ENCODE results near the gene KIAA1549. TPM values are rescaled to one million over a fixed set of nuclear protein-coding genes. Genes with fewer than 3 reads are reported as not detected.

The KIAA1549 gene
- total RNA-seq, 1 experiment from 2014 or later: 14.1 TPM

GRCh38 chr7:139022286-139022685, 41.1 kb upstream of the KIAA1549 start:
- POLR2A ChIA-PET: no interaction called here
- H3K27me3 ChIP-seq (ENCODE audit: control insufficient read depth, insufficient read depth, low read length): no peaks in the 10 kb centered on the region
- CTCF ChIA-PET: no interaction called here
- no peaks in the 10 kb centered on the region for H3K9me3 ChIP-seq (ENCODE audit: control insufficient read depth, insufficient read depth, low read depth, low read length)
- no peak for ATAC-seq
- TF ChIP-seq TCF7L2 (IDR thresholded peaks at IDR 0.05; ENCODE audit: low read depth, low read length): no peak
- TF ChIP-seq SIN3A (IDR thresholded peaks at IDR 0.05; ENCODE audit: borderline replicate concordance, insufficient read depth, low read depth, low read length): no peak
- TF ChIP-seq, protein P1, sequence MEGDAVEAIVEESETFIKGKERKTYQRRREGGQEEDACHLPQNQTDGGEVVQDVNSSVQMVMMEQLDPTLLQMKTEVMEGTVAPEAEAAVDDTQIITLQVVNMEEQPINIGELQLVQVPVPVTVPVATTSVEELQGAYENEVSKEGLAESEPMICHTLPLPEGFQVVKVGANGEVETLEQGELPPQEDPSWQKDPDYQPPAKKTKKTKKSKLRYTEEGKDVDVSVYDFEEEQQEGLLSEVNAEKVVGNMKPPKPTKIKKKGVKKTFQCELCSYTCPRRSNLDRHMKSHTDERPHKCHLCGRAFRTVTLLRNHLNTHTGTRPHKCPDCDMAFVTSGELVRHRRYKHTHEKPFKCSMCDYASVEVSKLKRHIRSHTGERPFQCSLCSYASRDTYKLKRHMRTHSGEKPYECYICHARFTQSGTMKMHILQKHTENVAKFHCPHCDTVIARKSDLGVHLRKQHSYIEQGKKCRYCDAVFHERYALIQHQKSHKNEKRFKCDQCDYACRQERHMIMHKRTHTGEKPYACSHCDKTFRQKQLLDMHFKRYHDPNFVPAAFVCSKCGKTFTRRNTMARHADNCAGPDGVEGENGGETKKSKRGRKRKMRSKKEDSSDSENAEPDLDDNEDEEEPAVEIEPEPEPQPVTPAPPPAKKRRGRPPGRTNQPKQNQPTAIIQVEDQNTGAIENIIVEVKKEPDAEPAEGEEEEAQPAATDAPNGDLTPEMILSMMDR (IDR thresholded peaks at IDR 0.05): no peak
- TF ChIP-seq, protein P2, sequence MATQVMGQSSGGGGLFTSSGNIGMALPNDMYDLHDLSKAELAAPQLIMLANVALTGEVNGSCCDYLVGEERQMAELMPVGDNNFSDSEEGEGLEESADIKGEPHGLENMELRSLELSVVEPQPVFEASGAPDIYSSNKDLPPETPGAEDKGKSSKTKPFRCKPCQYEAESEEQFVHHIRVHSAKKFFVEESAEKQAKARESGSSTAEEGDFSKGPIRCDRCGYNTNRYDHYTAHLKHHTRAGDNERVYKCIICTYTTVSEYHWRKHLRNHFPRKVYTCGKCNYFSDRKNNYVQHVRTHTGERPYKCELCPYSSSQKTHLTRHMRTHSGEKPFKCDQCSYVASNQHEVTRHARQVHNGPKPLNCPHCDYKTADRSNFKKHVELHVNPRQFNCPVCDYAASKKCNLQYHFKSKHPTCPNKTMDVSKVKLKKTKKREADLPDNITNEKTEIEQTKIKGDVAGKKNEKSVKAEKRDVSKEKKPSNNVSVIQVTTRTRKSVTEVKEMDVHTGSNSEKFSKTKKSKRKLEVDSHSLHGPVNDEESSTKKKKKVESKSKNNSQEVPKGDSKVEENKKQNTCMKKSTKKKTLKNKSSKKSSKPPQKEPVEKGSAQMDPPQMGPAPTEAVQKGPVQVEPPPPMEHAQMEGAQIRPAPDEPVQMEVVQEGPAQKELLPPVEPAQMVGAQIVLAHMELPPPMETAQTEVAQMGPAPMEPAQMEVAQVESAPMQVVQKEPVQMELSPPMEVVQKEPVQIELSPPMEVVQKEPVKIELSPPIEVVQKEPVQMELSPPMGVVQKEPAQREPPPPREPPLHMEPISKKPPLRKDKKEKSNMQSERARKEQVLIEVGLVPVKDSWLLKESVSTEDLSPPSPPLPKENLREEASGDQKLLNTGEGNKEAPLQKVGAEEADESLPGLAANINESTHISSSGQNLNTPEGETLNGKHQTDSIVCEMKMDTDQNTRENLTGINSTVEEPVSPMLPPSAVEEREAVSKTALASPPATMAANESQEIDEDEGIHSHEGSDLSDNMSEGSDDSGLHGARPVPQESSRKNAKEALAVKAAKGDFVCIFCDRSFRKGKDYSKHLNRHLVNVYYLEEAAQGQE (IDR thresholded peaks at IDR 0.05; ENCODE audit: insufficient read depth in 1 of 2, low read depth in 2 of 2, low read length in 1 of 2): no peak
- no peak for TF ChIP-seq POLR2AphosphoS5 (IDR thresholded peaks at IDR 0.05; ENCODE audit: low read depth, low read length)
- H3K27ac ChIP-seq (ENCODE audit: low read length): no peak overlapping the region
- BruUV-seq (replicated peaks): no TSS peak
- no peak overlapping the region for H3K4me3 ChIP-seq (ENCODE audit: low read depth in 2 of 2, low read length in 2 of 2)
- intact Hi-C loops (cut with micrococcal nuclease; ENCODE audit: unreplicated experiment): no loop called here
- H3K36me3 ChIP-seq (ENCODE audit: control insufficient read depth, insufficient read depth, low read length): peaks cover 23% of the 10 kb centered on the region
- no peaks in the 10 kb centered on the region for H3K4me1 ChIP-seq (ENCODE audit: control insufficient read depth, insufficient read depth, low read length)
- in situ Hi-C loops (cut with HindIII; ENCODE audit: low pct_unique_long_range_greater_than_20kb, low sequenced_read_pairs): no loop called here
- no peak for DNase-seq (ENCODE audit: low read depth, low spot score)

DNA sequence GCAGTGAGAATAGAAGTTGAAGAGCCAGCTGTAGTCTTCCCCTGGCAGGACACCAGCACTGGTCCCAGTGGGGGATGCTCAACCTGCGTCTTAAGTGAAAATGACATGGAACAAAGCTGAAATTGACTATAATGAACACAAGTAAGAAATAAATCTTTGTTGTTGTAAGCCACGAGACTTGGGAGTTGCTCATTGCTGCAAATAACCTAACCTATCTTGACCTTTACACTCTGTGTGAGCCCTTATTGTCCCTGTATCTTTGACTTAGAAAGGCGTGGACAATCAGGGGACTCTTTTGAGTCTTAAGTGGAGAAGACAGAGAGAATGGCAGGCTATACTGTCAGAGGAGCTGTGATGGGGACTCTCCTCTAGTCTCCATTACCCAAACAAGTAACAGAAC, 37.7 kb upstream of the KIAA1549 start:
- Histone ChIP-seq H3K9me3 (ENCODE audit: control insufficient read depth, insufficient read depth, low read depth, low read length) (no peaks in the 10 kb centered on the region), H3K36me3 (ENCODE audit: control insufficient read depth, insufficient read depth, low read length) (peaks cover 14% of the 10 kb centered on the region), H3K4me1 (ENCODE audit: control insufficient read depth, insufficient read depth, low read length) (no peaks in the 10 kb centered on the region), H3K27me3 (ENCODE audit: control insufficient read depth, insufficient read depth, low read length) (no peaks in the 10 kb centered on the region), H3K4me3 (ENCODE audit: low read depth in 2 of 2, low read length in 2 of 2) (no peak overlapping the region), H3K27ac (ENCODE audit: low read length) (no peak overlapping the region)
- DNase-seq (ENCODE audit: low read depth, low spot score): no peak
- POLR2A ChIA-PET: no interaction called here
- ATAC-seq: no peak
- intact Hi-C loops (cut with micrococcal nuclease; ENCODE audit: unreplicated experiment) (loop anchor here (5.0 to 10.0 kb wide), 2 partner anchors 108 to 134 kb away; no protein-coding TSS in a partner anchor), in situ Hi-C loops (cut with HindIII; ENCODE audit: low pct_unique_long_range_greater_than_20kb, low sequenced_read_pairs) (no loop called here)
- TF ChIP-seq SIN3A (IDR thresholded peaks at IDR 0.05; ENCODE audit: borderline replicate concordance, insufficient read depth, low read depth, low read length) (no peak), POLR2AphosphoS5 (IDR thresholded peaks at IDR 0.05; ENCODE audit: low read depth, low read length) (no peak), TCF7L2 (IDR thresholded peaks at IDR 0.05; ENCODE audit: low read depth, low read length) (no peak)
- TF ChIP-seq, protein P2 (IDR thresholded peaks at IDR 0.05; ENCODE audit: insufficient read depth in 1 of 2, low read depth in 2 of 2, low read length in 1 of 2): no peak
- TF ChIP-seq, protein P1 (IDR thresholded peaks at IDR 0.05): no peak
- no TSS peak for BruUV-seq (replicated peaks)
- CTCF ChIA-PET: interaction anchor here (0.8 kb wide), 1 partner anchor 56 kb away, joined by 4 read pairs; no protein-coding TSS in a partner anchor
